Left ventricle myocardium inferior (tissue), 1 donor: Measurements from ENCODE around the gene ACTR6. TPM values are rescaled to one million over a fixed set of nuclear protein-coding genes. Genes with fewer than 3 reads are reported as not detected.
A peak's percentile ranks its signal among the peaks of the same experiment; 100 is the strongest.

Experiments
- DNase-seq: peaks from one replicate; pipeline ENCODE4 v3.0.0-alpha.2; 2020
- H3K27ac ChIP-seq: fragments of 200-600 bp; replicated peaks from 2 replicates; pipeline ENCODE4 v1.8.0; 2021
- H3K27me3 ChIP-seq: fragments of 200-600 bp; 2 replicates; pipeline ENCODE4 v1.8.0; 2021; ENCODE audit warnings: low read depth
- H3K36me3 ChIP-seq: fragments of 200-600 bp; 2 replicates; pipeline ENCODE4 v1.8.0; 2021
- H3K4me1 ChIP-seq: fragments of 200-600 bp; 2 replicates; pipeline ENCODE4 v1.8.0; 2021
- H3K4me3 ChIP-seq: fragments of 200-600 bp; 2 replicates; pipeline ENCODE4 v1.8.0; 2021; ENCODE audit warnings: mild to moderate bottlenecking, moderate library complexity
- H3K9me3 ChIP-seq: fragments of 200-600 bp; replicated peaks from 2 replicates; pipeline ENCODE4 v1.8.0; 2021
- intact Hi-C: fragments of 100-400 bp; cut with micrococcal nuclease; formaldehyde crosslinking; loops from one replicate; pipeline ENCODE4 v1.11.0; 2022
- total RNA-seq: library from RNA; stranded (reverse); fragmentation: NEBNext Ultra II Directional; extraction: Animal tissue kit (Norgen Biotek cat#: 25700); gene quantifications from one replicate; pipeline ENCODE4 v1.2.1, GENCODE V29; 2021
- TF ChIP-seq, protein P1 (sequence below): fragments of 200-600 bp; IDR thresholded peaks from 2 replicates; pipeline ENCODE4 v1.8.0; 2021; ENCODE audit warnings: antibody characterized with exemption, mild to moderate bottlenecking, borderline replicate concordance
- donor health status: DM: no; HTN: yes; CAD: no; lungs with severe emphysema.

Gene ACTR6
- total RNA-seq, 1 donor from 2014 or later: 18.3 TPM

DNA sequence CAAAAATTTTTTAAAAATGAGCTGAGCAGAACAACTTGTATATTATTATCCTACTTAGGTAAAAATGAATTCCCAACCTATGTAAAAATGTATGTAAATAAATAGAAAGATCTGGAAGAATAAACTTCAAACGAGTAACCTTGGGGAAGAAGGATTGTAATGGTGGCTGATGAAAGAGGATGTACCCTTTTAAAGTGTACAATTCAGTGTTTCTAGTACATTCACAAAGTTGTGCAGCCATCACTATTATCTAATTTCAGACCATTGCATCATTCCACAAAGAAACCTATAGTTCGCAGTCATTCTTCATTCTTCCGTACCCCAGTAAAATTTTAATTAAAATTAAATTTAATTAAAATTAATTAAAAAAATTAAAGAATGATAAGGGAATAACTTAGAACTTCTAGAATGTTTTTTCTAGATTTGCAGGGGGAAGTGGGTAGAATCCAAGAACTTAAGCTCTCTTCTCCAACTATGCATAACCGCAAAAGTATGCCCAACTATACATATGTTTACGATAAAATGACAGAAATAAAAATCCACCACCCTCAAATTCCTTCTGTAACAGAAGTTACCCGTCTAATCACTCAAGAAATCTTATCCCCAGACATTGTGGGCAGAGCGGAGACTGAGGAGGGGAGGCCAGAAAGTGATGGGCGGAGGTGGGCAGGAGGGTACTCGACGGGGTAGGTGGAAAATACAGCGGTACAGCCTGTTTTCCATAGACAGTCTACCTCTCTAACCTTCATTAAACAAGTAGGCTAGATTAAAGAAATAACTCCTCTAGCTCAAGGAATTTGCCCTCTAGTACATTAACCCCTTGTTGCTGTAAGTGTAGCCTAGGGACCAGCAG, 65.3 kb downstream of the ACTR6 start:
- peak overlapping the region; percentile 94 for H3K4me3 ChIP-seq
- H3K27ac ChIP-seq: peak overlapping the region; percentile 95
- intact Hi-C loops: loop anchor here (10.0 kb wide), 1 partner anchor 131 kb away; no protein-coding TSS in a partner anchor
- no peak for DNase-seq
- peaks cover 42% of the 10 kb centered on the region for H3K4me1 ChIP-seq
- TF ChIP-seq, protein P1, sequence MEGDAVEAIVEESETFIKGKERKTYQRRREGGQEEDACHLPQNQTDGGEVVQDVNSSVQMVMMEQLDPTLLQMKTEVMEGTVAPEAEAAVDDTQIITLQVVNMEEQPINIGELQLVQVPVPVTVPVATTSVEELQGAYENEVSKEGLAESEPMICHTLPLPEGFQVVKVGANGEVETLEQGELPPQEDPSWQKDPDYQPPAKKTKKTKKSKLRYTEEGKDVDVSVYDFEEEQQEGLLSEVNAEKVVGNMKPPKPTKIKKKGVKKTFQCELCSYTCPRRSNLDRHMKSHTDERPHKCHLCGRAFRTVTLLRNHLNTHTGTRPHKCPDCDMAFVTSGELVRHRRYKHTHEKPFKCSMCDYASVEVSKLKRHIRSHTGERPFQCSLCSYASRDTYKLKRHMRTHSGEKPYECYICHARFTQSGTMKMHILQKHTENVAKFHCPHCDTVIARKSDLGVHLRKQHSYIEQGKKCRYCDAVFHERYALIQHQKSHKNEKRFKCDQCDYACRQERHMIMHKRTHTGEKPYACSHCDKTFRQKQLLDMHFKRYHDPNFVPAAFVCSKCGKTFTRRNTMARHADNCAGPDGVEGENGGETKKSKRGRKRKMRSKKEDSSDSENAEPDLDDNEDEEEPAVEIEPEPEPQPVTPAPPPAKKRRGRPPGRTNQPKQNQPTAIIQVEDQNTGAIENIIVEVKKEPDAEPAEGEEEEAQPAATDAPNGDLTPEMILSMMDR: no peak
- no peaks in the 10 kb centered on the region for H3K27me3 ChIP-seq
- H3K36me3 ChIP-seq: no peaks in the 10 kb centered on the region
- no peaks in the 10 kb centered on the region for H3K9me3 ChIP-seq

DNA sequence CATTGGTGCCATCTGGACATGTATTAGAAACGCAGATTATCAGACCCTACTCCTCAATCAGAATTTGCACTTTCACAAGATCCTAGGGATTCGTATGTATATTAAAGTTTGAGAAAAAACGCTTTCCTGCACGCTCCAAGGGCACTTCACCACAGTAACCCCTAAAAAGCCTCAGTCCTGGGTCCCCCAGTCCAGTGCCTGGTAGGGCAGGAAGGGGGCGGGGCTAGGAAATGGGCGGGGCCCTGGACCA, 65.9 kb downstream of the ACTR6 start:
- Histone ChIP-seq H3K4me3 (peak overlapping the region; percentile 94), H3K27me3 (no peaks in the 10 kb centered on the region), H3K4me1 (peaks cover 47% of the 10 kb centered on the region), H3K36me3 (no peaks in the 10 kb centered on the region), H3K27ac (peak overlapping the region; percentile 95), H3K9me3 (no peaks in the 10 kb centered on the region)
- intact Hi-C loops: loop anchor here (10.0 kb wide), 1 partner anchor 132 kb away; no protein-coding TSS in a partner anchor
- TF ChIP-seq, protein P1: no peak
- DNase-seq: no peak

- TF ChIP-seq, protein P1: peak; percentile 24
- no peaks in the 10 kb centered on the region for H3K36me3 ChIP-seq
- H3K27me3 ChIP-seq: no peaks in the 10 kb centered on the region
- H3K9me3 ChIP-seq: no peaks in the 10 kb centered on the region
- peak within 1 kb of the TSS; percentile 94 for H3K4me3 ChIP-seq
- peak; percentile 94 for DNase-seq
- intact Hi-C loops: loop anchor here (10.0 kb wide), 1 partner anchor 132 kb away; no protein-coding TSS in a partner anchor
- H3K27ac ChIP-seq: peak within 1 kb of the TSS; percentile 95
- H3K4me1 ChIP-seq: peaks cover 53% of the 10 kb centered on the region
These were observed 66.4 kb downstream of the ACTR6 start, which contains the start of the genes DEPDC4 and SCYL2 for GRCh38 chr12:100266835-100267602. Gene DEPDC4, minus strand, starts transcription at chr12:100267079. Its CDS starts 3 bp downstream, at chr12:100267076. Gene SCYL2, plus strand, starts transcription at chr12:100267177. Its CDS starts 15,794 bp downstream, at chr12:100282971.

GRCh38 chr12:100267603-100268281, 67.1 kb downstream of the ACTR6 start:
- H3K9me3 ChIP-seq: no peaks in the 10 kb centered on the region
- H3K27ac ChIP-seq: peak overlapping the region; percentile 95
- peaks cover 60% of the 10 kb centered on the region for H3K4me1 ChIP-seq
- TF ChIP-seq, protein P1: no peak
- H3K4me3 ChIP-seq: peak overlapping the region; percentile 94
- intact Hi-C loops: loop anchor here (10.0 kb wide), 1 partner anchor 133 kb away; no protein-coding TSS in a partner anchor
- H3K27me3 ChIP-seq: no peaks in the 10 kb centered on the region
- DNase-seq: no peak
- no peaks in the 10 kb centered on the region for H3K36me3 ChIP-seq
